SK-N-SH (cell line): ENCODE data around the gene ZMYND8. TPM values are rescaled to one million over a fixed set of nuclear protein-coding genes. Genes with fewer than 3 reads are reported as not detected.

ENCODE experiments used
- CTCF ChIA-PET: fragments of 300-600, 350-600 bp; formaldehyde crosslinking; extraction: SDS; loops from one replicate; lab custom pipeline; 2021; lab: Yijun Ruan, JAX
- POLR2A ChIA-PET: fragments of 350-600 bp; sonication (Branson Sonifier 250); formaldehyde crosslinking; extraction: SDS; loops from one replicate; lab custom pipeline; 2020; ENCODE audit warnings: antibody characterized with exemption, inconsistent platforms; lab: Yijun Ruan, JAX
- DNase-seq: peaks from one replicate; pipeline ENCODE4 v3.0.0; 2012
- H2AFZ ChIP-seq: fragments of 200-600 bp; sonication (generic); 2 replicates; pipeline ENCODE4 v1.8.1; 2016; ENCODE audit warnings: antibody characterized with exemption, mild to moderate bottlenecking, low read depth
- H3F3A ChIP-seq: fragments of 200-600 bp; sonication (generic); replicated peaks from 2 replicates; pipeline ENCODE3; 2016; ENCODE audit warnings: antibody characterized with exemption, mild to moderate bottlenecking; ENCODE audit not compliant: insufficient read depth
- H3K27ac ChIP-seq, 2 experiments: fragments of 200-500 bp in 1 of 2; fragments of 200-600 bp in 1 of 2; sonication (Bioruptor generic) in 1 of 2; sonication (generic), shearing (Covaris generic) in 1 of 2; 2 replicates each; pipeline versions ENCODE4 v1.5.1 to v1.6.1; 2014 to 2016; ENCODE audit warnings: low read depth in 2 of 2, inconsistent platforms in 1 of 2, low read length in 1 of 2, mild to moderate bottlenecking in 1 of 2, mixed read lengths in 1 of 2
- H3K27me3 ChIP-seq: fragments of 200-600 bp; sonication (generic), shearing (Covaris generic); 2 replicates; pipeline ENCODE4 v1.6.1; 2016; ENCODE audit warnings: mixed run types; ENCODE audit not compliant: insufficient read depth
- H3K36me3 ChIP-seq, 2 experiments: fragments of 200-500 bp in 1 of 2; fragments of 200-600 bp in 1 of 2; sonication (Bioruptor generic) in 1 of 2; sonication (generic) in 1 of 2; replicated peaks in 1 of 2; 2 replicates each; pipeline versions ENCODE3 to v1.5.1; 2014 to 2016; ENCODE audit warnings: low read length in 1 of 2, mild to moderate bottlenecking in 1 of 2; ENCODE audit not compliant: insufficient read depth in 2 of 2, control insufficient read depth in 1 of 2
- H3K4me1 ChIP-seq, 2 experiments: fragments of 200-500 bp in 1 of 2; fragments of 200-600 bp in 1 of 2; sonication (Bioruptor generic) in 1 of 2; sonication (generic), shearing (Covaris generic) in 1 of 2; 2 replicates each; pipeline versions ENCODE4 v1.5.1 to v1.6.1; 2014 to 2016; ENCODE audit warnings: low read depth in 1 of 2, low read length in 1 of 2, mixed run types in 1 of 2; ENCODE audit not compliant: insufficient read depth in 2 of 2, control insufficient read depth in 1 of 2
- H3K4me2 ChIP-seq: fragments of 200-600 bp; sonication (generic), shearing (Covaris generic); 2 replicates; pipeline ENCODE4 v1.6.1; 2017; ENCODE audit warnings: mixed run types
- H3K4me3 ChIP-seq, 2 experiments: fragments of 200-500 bp in 1 of 2; fragments of 200-600 bp in 1 of 2; sonication (Bioruptor generic) in 1 of 2; sonication (generic), shearing (Covaris generic) in 1 of 2; 2 replicates each; pipeline versions ENCODE4 v1.5.1 to v1.8.1; 2014 to 2016; ENCODE audit warnings: low read depth in 2 of 2, inconsistent platforms in 1 of 2, low read length in 1 of 2, mild to moderate bottlenecking in 1 of 2, mixed read lengths in 1 of 2, moderate library complexity in 1 of 2
- H3K79me2 ChIP-seq: fragments of 200-600 bp; sonication (generic); 2 replicates; pipeline ENCODE4 v1.8.1; 2017; ENCODE audit warnings: mild to moderate bottlenecking; ENCODE audit not compliant: insufficient read depth
- H3K9ac ChIP-seq: fragments of 200-600 bp; sonication (generic); 2 replicates; pipeline ENCODE4 v1.6.1; 2017; ENCODE audit warnings: mixed run types
- H3K9me2 ChIP-seq: fragments of 200-600 bp; sonication (generic); 2 replicates; pipeline ENCODE4 v1.6.1; 2017; ENCODE audit warnings: mixed run types
- H3K9me3 ChIP-seq: fragments of 200-600 bp; sonication (generic); 2 replicates; pipeline ENCODE4 v1.6.1; 2017; ENCODE audit warnings: mixed run types, mild to moderate bottlenecking, moderate library complexity
- H4K20me1 ChIP-seq: fragments of 200-600 bp; sonication (generic); 2 replicates; pipeline ENCODE4 v1.6.1; 2017; ENCODE audit warnings: mild to moderate bottlenecking, mixed run types; ENCODE audit not compliant: insufficient read depth
- CHD2 ChIP-seq: fragments of 150-350 bp; IDR thresholded peaks from 2 replicates; pipeline ENCODE4 v1.6.1; 2018; ENCODE audit warnings: low read length; ENCODE audit not compliant: partially characterized antibody
- CTCF ChIP-seq: fragments of 200-600 bp; sonication (generic); IDR thresholded peaks from 2 replicates; pipeline ENCODE4 v1.6.1; 2017; ENCODE audit warnings: antibody characterized with exemption, mild to moderate bottlenecking, moderate library complexity
- EP300 ChIP-seq, 2 experiments: IDR thresholded peaks; 2 replicates each; pipeline versions ENCODE4 v1.4.0 to v1.6.1; 2012; ENCODE audit warnings: borderline replicate concordance in 1 of 2, low read depth in 1 of 2, low read length in 1 of 2
- MEF2A ChIP-seq: IDR thresholded peaks from 2 replicates; pipeline ENCODE4 v1.4.0; 2012; ENCODE audit warnings: low read depth, borderline replicate concordance
- MXI1 ChIP-seq: IDR thresholded peaks from 2 replicates; pipeline ENCODE4 v1.6.1; 2012; ENCODE audit warnings: mild to moderate bottlenecking, low read depth, low read length, improper control_type of control experiment
- NFIC ChIP-seq: IDR thresholded peaks from 2 replicates; pipeline ENCODE4 v1.4.0; 2012; ENCODE audit warnings: borderline replicate concordance
- NRF1 ChIP-seq: IDR thresholded peaks from 2 replicates; pipeline ENCODE4 v1.6.1; 2012; ENCODE audit warnings: low read depth, mild to moderate bottlenecking, low read length
- PBX3 ChIP-seq: IDR thresholded peaks from 2 replicates; pipeline ENCODE4; 2012
- SMC3 ChIP-seq: IDR thresholded peaks from 2 replicates; pipeline ENCODE4 v1.6.1; 2012; ENCODE audit warnings: low read depth, low read length, improper control_type of control experiment
- TCF12 ChIP-seq: IDR thresholded peaks from 2 replicates; pipeline ENCODE4 v1.4.0; 2012
- TEAD4 ChIP-seq: IDR thresholded peaks from 2 replicates; pipeline ENCODE4 v1.4.0; 2012; ENCODE audit warnings: mild to moderate bottlenecking, borderline replicate concordance; ENCODE audit not compliant: insufficient read depth
- USF1 ChIP-seq: IDR thresholded peaks from 2 replicates; pipeline ENCODE4 v1.4.0; 2012; ENCODE audit warnings: low read depth, borderline replicate concordance
- YY1 ChIP-seq: IDR thresholded peaks from 2 replicates; pipeline ENCODE4 v1.4.0; 2012; ENCODE audit warnings: low read depth, mild to moderate bottlenecking
- WGBS: methylation state at CpG from one replicate; pipeline ENCODE4 v1.1.6; 2017; ENCODE audit warnings: low lambda C conversion rate; 5-methylcytosine and 5-hydroxymethylcytosine counted together
- polyA plus RNA-seq, 3 experiments: library from polyadenylated mRNA; depleted of rRNA; stranded (reverse); fragments of >200 nt; gene quantifications; 2 replicates each; pipeline ENCODE4 v1.2.3, GENCODE V29; 2012

The ZMYND8 gene
- polyA plus RNA-seq, 1 of the 3 experiments (the other 2 are of a cell fraction): 25.3 TPM

- DNase-seq: no peak
- CTCF ChIA-PET: interaction anchor here (1.1 to 16.3 kb wide), 6 partner anchors 11 to 98 kb away, joined by 3 to 546 read pairs (median 5); no protein-coding TSS in a partner anchor
Observed at GRCh38 chr20:47282864-47283263, 73.6 kb downstream of the ZMYND8 start.

More at GRCh38 chr20:47282864-47283263, 73.6 kb downstream of the ZMYND8 start:
- Histone ChIP-seq H3K79me2 (peaks cover 17% of the 10 kb centered on the region), H3K36me3 (peaks cover 52 to 79% of the 10 kb centered on the region in 2 experiments), H3K4me2 (no peak overlapping the region), H3F3A (peaks cover 22% of the 10 kb centered on the region), H4K20me1 (no peaks in the 10 kb centered on the region), H3K9ac (no peak overlapping the region), H3K4me1 (peaks cover 2 to 10% of the 10 kb centered on the region in 2 experiments; a peak in 2 of 4 replicates), H3K27me3 (no peaks in the 10 kb centered on the region), H3K9me2 (no peaks in the 10 kb centered on the region), H3K4me3 (no peak overlapping the region), H3K27ac (no peak overlapping the region), H3K9me3 (no peaks in the 10 kb centered on the region), H2AFZ (no peak overlapping the region)
- POLR2A ChIA-PET: no interaction called here
- TF ChIP-seq MXI1 (no peak), USF1 (no peak), NRF1 (no peak), YY1 (no peak), TEAD4 (no peak), CTCF (no peak), EP300 (IDR thresholded peaks at IDR 0.05; ENCODE audit: borderline replicate concordance in 1 of 2, low read depth in 1 of 2, low read length in 1 of 2) (no peak), TCF12 (no peak), SMC3 (no peak), CHD2 (no peak), MEF2A (no peak), PBX3 (no peak), NFIC (no peak)
- 94% methylated on average over 2 of the region's 2 CpGs for WGBS
